Gastroesophageal sphincter (tissue), 3 donors: ENCODE data around the gene ARHGEF16.

Experiments used
- CTCF ChIP-seq, 4 experiments: fragments of 200-600 bp in 2 of 4; fragments of 450-650 bp in 2 of 4; sonication (generic) in 1 of 4; IDR thresholded peaks; one replicate each; pipeline ENCODE4 v1.5.1; 2017 to 2019; ENCODE audit warnings: antibody characterized with exemption in 4 of 4, mild to moderate bottlenecking in 2 of 4, moderate library complexity in 2 of 4
- EP300 ChIP-seq: sonication (generic); formaldehyde crosslinking; IDR thresholded peaks from one replicate; pipeline ENCODE4 v1.6.1; 2017; ENCODE audit warnings: antibody characterized with exemption, mild to moderate bottlenecking

- TF ChIP-seq CTCF (IDR thresholded peaks at IDR 0.05) (no peak), EP300 (no peak)
These were observed 56.4 kb downstream of the ARHGEF16 start for GRCh38 chr1:3510956-3511250.
